B cell (primary cell): ENCODE results near the gene LBHD1. TPM values are rescaled to one million over a fixed set of nuclear protein-coding genes. Genes with fewer than 3 reads are reported as not detected.

Experiments used
- ATAC-seq: fragments of 200-7000 bp; cut with Tn5 transposase; one replicate; pipeline ENCODE4 v1.10.0; 2021; ENCODE audit warnings: low read depth, mild to moderate bottlenecking, moderate number of reproducible peaks, moderate library complexity
- CTCF ChIA-PET: fragments of 350-600 bp; sonication (Branson Sonifier 250); formaldehyde crosslinking; loops from one replicate; lab custom pipeline; 2021; ENCODE audit warnings: antibody characterized with exemption, inconsistent platforms; lab: Charles Lee
- POLR2A ChIA-PET: fragments of 350-600 bp; sonication (Branson Sonifier 250); formaldehyde crosslinking; loops from one replicate; lab custom pipeline; 2021; ENCODE audit warnings: antibody characterized with exemption; lab: Charles Lee
- DNase-seq: peaks from one replicate; pipeline ENCODE4 v3.0.0; 2013
- H2AFZ ChIP-seq: 2 replicates; pipeline ENCODE4 v1.6.1; 2012; ENCODE audit warnings: mild to moderate bottlenecking, low read depth, low read length; ENCODE audit not compliant: insufficient read depth, poor library complexity, severe bottlenecking
- H3K27ac ChIP-seq, 2 donors: 1 replicate in 1 of 2; 2 replicates in 1 of 2; pipeline ENCODE4 v1.5.1; 2012 to 2013; ENCODE audit warnings: low read length in 2 of 2, mild to moderate bottlenecking in 2 of 2, moderate library complexity in 1 of 2
- H3K27me3 ChIP-seq, 4 experiments: fragments of 200-600 bp in 1 of 4; sonication (generic) in 1 of 4; replicated peaks in 1 of 4; 1 replicate in 2 of 4; 2 replicates in 2 of 4; pipeline versions ENCODE4 v1.6.1 to v1.7.0; 2013 to 2016; ENCODE audit warnings: low read length in 3 of 4, mild to moderate bottlenecking in 2 of 4, mixed read lengths in 1 of 4, moderate library complexity in 1 of 4; ENCODE audit not compliant: insufficient read depth in 4 of 4, control insufficient read depth in 3 of 4; ENCODE audit errors: control extremely low read depth in 1 of 4
- H3K36me3 ChIP-seq, 2 experiments: replicated peaks in 1 of 2; 1 replicate in 1 of 2; 2 replicates in 1 of 2; pipeline versions ENCODE4 v1.6.1 to v1.7.1; 2013; ENCODE audit warnings: low read length in 1 of 2; ENCODE audit not compliant: insufficient read depth in 2 of 2, control insufficient read depth in 1 of 2; ENCODE audit errors: control extremely low read depth in 1 of 2, extremely low read depth in 1 of 2
- H3K4me1 ChIP-seq, 2 donors: fragments of 200-600 bp in 1 of 2; sonication (generic) in 1 of 2; 1 replicate in 1 of 2; 2 replicates in 1 of 2; pipeline versions ENCODE4 v1.5.1 to v1.6.1; 2013 to 2017; ENCODE audit warnings: low read length in 2 of 2; ENCODE audit not compliant: control insufficient read depth in 2 of 2, insufficient read depth in 2 of 2
- H3K4me2 ChIP-seq: replicated peaks from 2 replicates; pipeline ENCODE3; 2012; ENCODE audit warnings: mild to moderate bottlenecking, low read depth, low read length; ENCODE audit not compliant: poor library complexity, severe bottlenecking
- H3K4me3 ChIP-seq, 5 experiments: fragments of 200-600 bp in 1 of 5; sonication (generic) in 1 of 5; 1 replicate in 3 of 5; 2 replicates in 2 of 5; pipeline versions ENCODE4 v1.5.1 to v1.7.0; 2011 to 2016; ENCODE audit warnings: low read length in 4 of 5, mild to moderate bottlenecking in 4 of 5, low read depth in 2 of 5, control low read depth in 1 of 5, moderate library complexity in 1 of 5; ENCODE audit not compliant: insufficient read depth in 1 of 5; ENCODE audit errors: control extremely low read depth in 1 of 5, extremely low read depth in 1 of 5
- H3K79me2 ChIP-seq: fragments of 200-600 bp; sonication (generic); one replicate; pipeline ENCODE4 v1.6.0; 2016; ENCODE audit warnings: low read length; ENCODE audit not compliant: control insufficient read depth, insufficient read depth
- H3K9ac ChIP-seq: fragments of 200-600 bp; sonication (generic); 2 replicates; pipeline ENCODE4 v1.6.1; 2017; ENCODE audit warnings: mild to moderate bottlenecking, low read length, moderate library complexity
- H3K9me3 ChIP-seq, 3 donors: one replicate each; pipeline versions ENCODE4 v1.6.1 to v1.7.1; 2013; ENCODE audit warnings: low read length in 2 of 3; ENCODE audit not compliant: control insufficient read depth in 2 of 3, insufficient read depth in 1 of 3; ENCODE audit errors: control extremely low read depth in 1 of 3
- H4K20me1 ChIP-seq: 2 replicates; pipeline ENCODE4 v1.6.0; 2012; ENCODE audit warnings: mild to moderate bottlenecking, low read length; ENCODE audit not compliant: insufficient read depth, control insufficient read depth, poor library complexity, severe bottlenecking
- H3K27ac Mint-ChIP-seq: one replicate; pipeline ENCODE4 v1.8.0; 2021; ENCODE audit warnings: mixed read lengths
- H3K27me3 Mint-ChIP-seq: one replicate; pipeline ENCODE4 v1.8.0; 2021; ENCODE audit warnings: mixed read lengths
- H3K4me1 Mint-ChIP-seq: one replicate; pipeline ENCODE4 v1.8.0; 2021; ENCODE audit warnings: mixed read lengths
- H3K4me3 Mint-ChIP-seq: one replicate; pipeline ENCODE4 v1.8.0; 2021; ENCODE audit warnings: mixed read lengths
- H3K9me3 Mint-ChIP-seq: one replicate; pipeline ENCODE4 v1.8.0; 2022; ENCODE audit warnings: mixed read lengths; ENCODE audit not compliant: insufficient read depth
- EZH2 ChIP-seq: IDR thresholded peaks from 2 replicates; pipeline ENCODE4 v1.6.1; 2012; ENCODE audit warnings: borderline replicate concordance, low read depth, mild to moderate bottlenecking, moderate library complexity, low read length; ENCODE audit not compliant: insufficient read depth, poor library complexity, severe bottlenecking
- WGBS: methylation state at CpG from one replicate; pipeline ENCODE4 v1.1.5; 2013; ENCODE audit warnings: missing lambda C conversion rate; ENCODE audit not compliant: insufficient coverage; 5-methylcytosine and 5-hydroxymethylcytosine counted together
- intact Hi-C: fragments of 100-400 bp; cut with micrococcal nuclease; formaldehyde crosslinking; loops from one replicate; pipeline ENCODE4 v1.10.0; 2022
- polyA plus RNA-seq: library from polyadenylated mRNA; depleted of rRNA; stranded (reverse); fragments of >200 nt; gene quantifications from 2 replicates; pipeline ENCODE4 v1.2.3, GENCODE V29; 2012
- total RNA-seq, 2 donors: library from RNA; stranded (reverse); fragments of 120-200 nt in 1 of 2; gene quantifications; 1 replicate in 1 of 2; 2 replicates in 1 of 2; pipeline versions ENCODE4 v1.2.3 to v1.2.4, GENCODE V29; 2013 to 2022
- TF ChIP-seq, protein P1 (sequence below): fragments of 200-600 bp; IDR thresholded peaks from one replicate; pipeline ENCODE4 v1.8.0; 2022; ENCODE audit warnings: antibody characterized with exemption, mild to moderate bottlenecking

LBHD1 gene
- total and polyA plus RNA-seq, 2 donors (not counting 1 experiment from before 2014, with no cell fraction given), result 19.3 to 33.3 TPM

GRCh38 chr11:62664405-62665074, 7.5 kb downstream of the LBHD1 start:
- H3K9ac ChIP-seq, result peak overlapping the region; percentile 82
- ChIA-PET POLR2A (interaction anchor here (0.6 to 3.6 kb wide), 26 partner anchors 7 to 1543 kb away, joined by 3 to 62 read pairs (median 6); partner anchors contain the start of genes B3GAT3, BSCL2, GANAB and GNG3), CTCF (interaction anchor here (0.6 to 2.0 kb wide), 16 partner anchors 10 to 240 kb away, joined by 3 to 17 read pairs (median 5); partner anchors contain the start of genes B3GAT3, INTS5 and TUT1)
- peak overlapping the region; percentile 73 to 81 for H3K27ac ChIP-seq
- peak overlapping the region; percentile 93 for H3K27ac Mint-ChIP-seq
- H3K36me3 ChIP-seq, result peaks cover 6 to 19% of the 10 kb centered on the region in 2 experiments
- intact Hi-C loops, result loop anchor here (1.0 to 2.0 kb wide), 8 partner anchors 8 to 73 kb away; partner anchors contain the start of genes EML3, GANAB, INTS5 and LBHD1
- peaks cover 41% of the 10 kb centered on the region for H3K4me1 Mint-ChIP-seq
- TF ChIP-seq, protein P1, sequence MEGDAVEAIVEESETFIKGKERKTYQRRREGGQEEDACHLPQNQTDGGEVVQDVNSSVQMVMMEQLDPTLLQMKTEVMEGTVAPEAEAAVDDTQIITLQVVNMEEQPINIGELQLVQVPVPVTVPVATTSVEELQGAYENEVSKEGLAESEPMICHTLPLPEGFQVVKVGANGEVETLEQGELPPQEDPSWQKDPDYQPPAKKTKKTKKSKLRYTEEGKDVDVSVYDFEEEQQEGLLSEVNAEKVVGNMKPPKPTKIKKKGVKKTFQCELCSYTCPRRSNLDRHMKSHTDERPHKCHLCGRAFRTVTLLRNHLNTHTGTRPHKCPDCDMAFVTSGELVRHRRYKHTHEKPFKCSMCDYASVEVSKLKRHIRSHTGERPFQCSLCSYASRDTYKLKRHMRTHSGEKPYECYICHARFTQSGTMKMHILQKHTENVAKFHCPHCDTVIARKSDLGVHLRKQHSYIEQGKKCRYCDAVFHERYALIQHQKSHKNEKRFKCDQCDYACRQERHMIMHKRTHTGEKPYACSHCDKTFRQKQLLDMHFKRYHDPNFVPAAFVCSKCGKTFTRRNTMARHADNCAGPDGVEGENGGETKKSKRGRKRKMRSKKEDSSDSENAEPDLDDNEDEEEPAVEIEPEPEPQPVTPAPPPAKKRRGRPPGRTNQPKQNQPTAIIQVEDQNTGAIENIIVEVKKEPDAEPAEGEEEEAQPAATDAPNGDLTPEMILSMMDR, result no peak
- TF ChIP-seq EZH2, result no peak
- peaks cover 17 to 35% of the 10 kb centered on the region in 2 donors for H3K4me1 ChIP-seq
- no peaks in the 10 kb centered on the region for H3K27me3 Mint-ChIP-seq
- ATAC-seq (peak; percentile 32), DNase-seq (no peak)
- H3K4me3 Mint-ChIP-seq, result peak overlapping the region; percentile 97
- H3K27me3 ChIP-seq, result no peaks in the 10 kb centered on the region
- no peaks in the 10 kb centered on the region for H3K9me3 Mint-ChIP-seq
- peaks cover 49% of the 10 kb centered on the region for H3K79me2 ChIP-seq
- H3K4me3 ChIP-seq, result peak overlapping the region; percentile 56 to 98 (median 83)
- peaks cover 9% of the 10 kb centered on the region for H4K20me1 ChIP-seq
- H2AFZ ChIP-seq, result peak overlapping the region; percentile 96
- WGBS, result 4% methylated on average over 35 of the region's 36 CpGs
- peak overlapping the region; percentile 78 for H3K4me2 ChIP-seq
- no peaks in the 10 kb centered on the region for H3K9me3 ChIP-seq
